Keratinocyte (primary cell): Measurements from ENCODE around the gene LRRC28. TPM values are rescaled to one million over a fixed set of nuclear protein-coding genes. Genes with fewer than 3 reads are reported as not detected.

Experiments
- DNase-seq: peaks from one replicate; pipeline ENCODE4 v3.0.0-alpha.2; 2011; ENCODE audit warnings: low read depth, missing footprints, low spot score
- FAIRE-seq: peaks from 2 replicates; lab custom pipeline; 2011; peaks lifted over from hg19 to GRCh38; lab: Jason Lieb, UNC
- H2AFZ ChIP-seq: 2 replicates; pipeline ENCODE4 v1.6.0; 2012; ENCODE audit warnings: low read length, control low read depth, inconsistent platforms; ENCODE audit not compliant: control insufficient read depth
- H3K27ac ChIP-seq: 2 replicates; pipeline ENCODE4 v1.5.1; 2011; ENCODE audit warnings: low read length; ENCODE audit not compliant: control insufficient read depth, insufficient read depth
- H3K27me3 ChIP-seq: 3 replicates; pipeline ENCODE4 v1.6.0; 2011; ENCODE audit warnings: low read length; ENCODE audit not compliant: control insufficient read depth, insufficient read depth; ENCODE audit errors: extremely low read depth
- H3K36me3 ChIP-seq, 2 experiments: 2 replicates in 1 of 2; 3 replicates in 1 of 2; pipeline ENCODE4 v1.5.1; 2011; ENCODE audit warnings: low read length in 2 of 2, mild to moderate bottlenecking in 1 of 2; ENCODE audit not compliant: control insufficient read depth in 2 of 2, insufficient read depth in 2 of 2; ENCODE audit errors: extremely low read depth in 1 of 2
- H3K4me1 ChIP-seq: 3 replicates; pipeline ENCODE4 v1.5.1; 2011; ENCODE audit warnings: low read length; ENCODE audit not compliant: control insufficient read depth, insufficient read depth; ENCODE audit errors: extremely low read depth
- H3K4me2 ChIP-seq: 3 replicates; pipeline ENCODE4 v1.6.0; 2011; ENCODE audit warnings: low read depth, low read length; ENCODE audit not compliant: control insufficient read depth, insufficient read depth; ENCODE audit errors: extremely low read depth
- H3K4me3 ChIP-seq, 3 experiments: fragments of 200-600 bp in 1 of 3; sonication (generic) in 1 of 3; 2 replicates in 2 of 3; 3 replicates in 1 of 3; pipeline ENCODE4 v1.5.1; 2011 to 2016; ENCODE audit warnings: low read length in 3 of 3, mild to moderate bottlenecking in 3 of 3, control low read depth in 2 of 3, inconsistent platforms in 1 of 3, low read depth in 1 of 3, mixed read lengths in 1 of 3, mixed run types in 1 of 3, moderate library complexity in 1 of 3; ENCODE audit not compliant: control insufficient read depth in 2 of 3, insufficient read depth in 2 of 3; ENCODE audit errors: extremely low read depth in 1 of 3
- H3K79me2 ChIP-seq: 2 replicates; pipeline ENCODE4 v1.6.0; 2012; ENCODE audit warnings: low read length; ENCODE audit not compliant: control insufficient read depth, insufficient read depth
- H3K9ac ChIP-seq: 3 replicates; pipeline ENCODE4 v1.6.0; 2011; ENCODE audit warnings: low read length; ENCODE audit not compliant: control insufficient read depth, insufficient read depth; ENCODE audit errors: extremely low read depth
- H3K9me1 ChIP-seq: 3 replicates; pipeline ENCODE4 v1.6.0; 2011; ENCODE audit warnings: low read length; ENCODE audit not compliant: control insufficient read depth, insufficient read depth; ENCODE audit errors: extremely low read depth
- H3K9me3 ChIP-seq: 2 replicates; pipeline ENCODE4 v1.5.1; 2012; ENCODE audit warnings: low read depth, low read length; ENCODE audit not compliant: control insufficient read depth
- H4K20me1 ChIP-seq: 3 replicates; pipeline ENCODE4 v1.6.0; 2011; ENCODE audit warnings: low read length; ENCODE audit not compliant: control insufficient read depth, insufficient read depth; ENCODE audit errors: extremely low read depth
- EZH2 ChIP-seq: IDR thresholded peaks from one replicate; pipeline ENCODE4 v1.6.1; 2012; ENCODE audit warnings: inconsistent platforms, mild to moderate bottlenecking, low read length, moderate library complexity
- dilution Hi-C: fragments of 300-500 bp; cut with MboI; formaldehyde crosslinking; loops from one replicate; pipeline ENCODE4 v1.7.0; 2020; ENCODE audit warnings: low sequenced_read_pairs; ENCODE audit not compliant: extremely low pct_ligation_motif_present
- polyA plus RNA-seq, 5 experiments: library from polyadenylated mRNA; depleted of rRNA in 3 of 5; stranded (reverse) in 3 of 5; stranded (forward) in 1 of 5; unstranded in 1 of 5; fragments of >200 nt; gene quantifications; 1 replicate in 1 of 5; 2 replicates in 3 of 5; 3 replicates in 1 of 5; pipeline versions ENCODE4 v1.2.1 to v1.2.3, GENCODE V29; 2011 to 2012; ENCODE audit warnings: missing spikeins in 2 of 5, low read depth in 1 of 5, low replicate concordance in 1 of 5
- TF ChIP-seq, protein P1 (sequence below), 3 experiments: IDR thresholded peaks in 1 of 3; conservative IDR thresholded peaks in 1 of 3; optimal IDR thresholded peaks in 1 of 3; 2 replicates in 2 of 3; 3 replicates in 1 of 3; pipeline versions ENCODE3 to v1.5.1; 2011; ENCODE audit warnings: low read length in 3 of 3, mild to moderate bottlenecking in 3 of 3, moderate library complexity in 2 of 3, control low read depth in 1 of 3, inconsistent platforms in 1 of 3; ENCODE audit not compliant: insufficient read depth in 2 of 3; ENCODE audit errors: extremely low read depth in 1 of 3

LRRC28 gene
- polyA plus RNA-seq, 1 donor (not counting 4 experiments of a cell fraction or from before 2014, with no cell fraction given): 25.1 TPM

DNA sequence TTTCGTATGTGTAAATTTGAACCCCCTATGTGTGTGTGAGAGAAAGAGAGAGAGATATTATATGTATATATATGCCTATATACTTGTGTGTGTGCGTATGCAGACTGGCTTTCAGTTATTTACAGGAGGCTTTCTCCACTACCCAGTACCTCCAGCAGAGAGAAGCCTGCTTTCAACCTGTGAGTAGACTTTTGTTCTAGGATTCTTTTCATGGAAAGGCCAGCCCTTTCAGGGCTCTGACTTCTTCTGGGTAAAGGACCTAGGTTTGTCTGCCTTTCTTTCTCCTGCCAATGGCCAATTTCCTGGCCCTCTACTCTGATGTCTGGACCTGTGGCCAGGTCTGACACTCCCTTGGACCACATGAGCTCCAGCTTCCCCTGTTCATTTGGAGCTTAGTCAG lies 23.8 kb downstream of the LRRC28 start:
- Histone ChIP-seq H3K79me2 (no peaks in the 10 kb centered on the region), H3K27me3 (no peaks in the 10 kb centered on the region), H3K9me3 (no peaks in the 10 kb centered on the region), H3K27ac (no peak overlapping the region), H3K4me1 (no peaks in the 10 kb centered on the region), H3K36me3 (no peaks in the 10 kb centered on the region), H2AFZ (no peak overlapping the region), H3K9me1 (no peaks in the 10 kb centered on the region), H3K4me2 (no peak overlapping the region), H3K4me3 (no peak overlapping the region), H3K9ac (no peak overlapping the region), H4K20me1 (no peaks in the 10 kb centered on the region)
- TF ChIP-seq, protein P1, sequence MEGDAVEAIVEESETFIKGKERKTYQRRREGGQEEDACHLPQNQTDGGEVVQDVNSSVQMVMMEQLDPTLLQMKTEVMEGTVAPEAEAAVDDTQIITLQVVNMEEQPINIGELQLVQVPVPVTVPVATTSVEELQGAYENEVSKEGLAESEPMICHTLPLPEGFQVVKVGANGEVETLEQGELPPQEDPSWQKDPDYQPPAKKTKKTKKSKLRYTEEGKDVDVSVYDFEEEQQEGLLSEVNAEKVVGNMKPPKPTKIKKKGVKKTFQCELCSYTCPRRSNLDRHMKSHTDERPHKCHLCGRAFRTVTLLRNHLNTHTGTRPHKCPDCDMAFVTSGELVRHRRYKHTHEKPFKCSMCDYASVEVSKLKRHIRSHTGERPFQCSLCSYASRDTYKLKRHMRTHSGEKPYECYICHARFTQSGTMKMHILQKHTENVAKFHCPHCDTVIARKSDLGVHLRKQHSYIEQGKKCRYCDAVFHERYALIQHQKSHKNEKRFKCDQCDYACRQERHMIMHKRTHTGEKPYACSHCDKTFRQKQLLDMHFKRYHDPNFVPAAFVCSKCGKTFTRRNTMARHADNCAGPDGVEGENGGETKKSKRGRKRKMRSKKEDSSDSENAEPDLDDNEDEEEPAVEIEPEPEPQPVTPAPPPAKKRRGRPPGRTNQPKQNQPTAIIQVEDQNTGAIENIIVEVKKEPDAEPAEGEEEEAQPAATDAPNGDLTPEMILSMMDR (optimal IDR thresholded peaks at IDR 0.05 in 1 of 3, IDR thresholded peaks at IDR 0.05 in 1 of 3, conservative IDR thresholded peaks at IDR 0.05 in 1 of 3; ENCODE audit: extremely low read depth in 1 of 3, insufficient read depth in 2 of 3, low read length in 3 of 3): no peak
- no peak for TF ChIP-seq EZH2
- DNase-seq (no peak), FAIRE-seq (no peak)
- dilution Hi-C loops: no loop called here

DNA sequence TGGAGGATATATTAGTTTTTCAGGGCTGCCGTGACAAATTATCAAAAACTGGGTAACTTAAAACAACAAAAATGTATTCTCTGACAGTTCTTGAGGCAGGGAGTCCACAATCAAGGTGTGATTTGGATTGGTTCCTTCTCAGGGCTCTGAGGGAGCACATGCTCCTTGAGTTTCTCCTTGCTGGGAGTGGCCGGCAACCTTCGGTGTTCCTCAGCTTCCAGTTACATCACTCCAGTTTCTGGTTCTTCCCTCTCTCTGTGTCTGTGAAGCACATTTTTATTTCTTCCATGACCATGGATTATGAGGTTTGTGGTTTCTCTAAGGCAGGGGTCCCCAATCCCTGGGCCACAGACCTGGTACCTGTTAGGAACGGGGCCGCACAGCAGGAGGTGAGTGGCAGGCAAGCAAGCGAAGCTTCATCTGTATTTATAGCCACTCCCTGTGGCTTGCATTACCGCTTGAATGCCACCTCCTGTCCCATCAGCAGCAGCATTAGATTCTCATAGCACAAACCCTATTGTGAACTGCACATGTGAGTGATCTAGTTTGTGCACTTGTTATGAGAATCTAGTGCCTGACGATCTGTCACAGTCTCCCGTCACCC lies 24.3 kb downstream of the LRRC28 start:
- dilution Hi-C loops: no loop called here

More for the DNA sequence above, 24.3 kb downstream of the LRRC28 start:
- Histone ChIP-seq H3K79me2 (no peaks in the 10 kb centered on the region), H3K27me3 (no peaks in the 10 kb centered on the region), H3K9ac (no peak overlapping the region), H3K36me3 (no peaks in the 10 kb centered on the region), H2AFZ (no peak overlapping the region), H3K4me3 (no peak overlapping the region), H3K27ac (no peak overlapping the region), H3K4me1 (no peaks in the 10 kb centered on the region), H3K9me1 (no peaks in the 10 kb centered on the region), H4K20me1 (no peaks in the 10 kb centered on the region), H3K9me3 (no peaks in the 10 kb centered on the region), H3K4me2 (no peak overlapping the region)
- DNase-seq (no peak), FAIRE-seq (no peak)
- TF ChIP-seq EZH2: no peak
- TF ChIP-seq, protein P1 (optimal IDR thresholded peaks at IDR 0.05 in 1 of 3, IDR thresholded peaks at IDR 0.05 in 1 of 3, conservative IDR thresholded peaks at IDR 0.05 in 1 of 3; ENCODE audit: extremely low read depth in 1 of 3, insufficient read depth in 2 of 3, low read length in 3 of 3): no peak
